HFF-Myc (cell line): Measurements from ENCODE around the gene CERS4.

Experiments used
- DNase-seq: peaks from one replicate; pipeline ENCODE4 v3.0.0-alpha.2; 2011; ENCODE audit warnings: low read depth; ENCODE audit errors: extremely low read depth
- H3K4me3 ChIP-seq: replicated peaks from 2 replicates; pipeline ENCODE4 v1.5.1; 2011; ENCODE audit warnings: low read depth, mild to moderate bottlenecking, control low read depth, low read length
- CTCF ChIP-seq: IDR thresholded peaks from 2 replicates; pipeline ENCODE4 v1.5.1; 2012; ENCODE audit warnings: mild to moderate bottlenecking, low read depth, low read length, control low read depth; ENCODE audit errors: missing control alignments

CERS4 gene

GRCh38 chr19:8306235-8307054, 97.3 kb downstream of the CERS4 start:
- DNase-seq: no peak
- no peak for TF ChIP-seq CTCF
- peak overlapping the region; percentile 68 for H3K4me3 ChIP-seq

- no peak for TF ChIP-seq CTCF
- peak overlapping the region; percentile 68 for H3K4me3 ChIP-seq
- DNase-seq: no peak
Observed at GRCh38 chr19:8307400-8307964, 98.3 kb downstream of the CERS4 start.

GRCh38 chr19:8307965-8308866, 99.0 kb downstream of the CERS4 start, which contains the start of gene CD320:
TSS of gene CD320 (minus strand) at chr19:8308358. CDS start at chr19:8308290, 68 bp downstream.
- TF ChIP-seq CTCF: no peak
- DNase-seq: peak; percentile 59
- H3K4me3 ChIP-seq: peak within 1 kb of the TSS; percentile 68

- DNase-seq: no peak
- no peak for TF ChIP-seq CTCF
- peak overlapping the region; percentile 68 for H3K4me3 ChIP-seq
Observed at GRCh38 chr19:8308891-8309291, 99.7 kb downstream of the CERS4 start.

- no peak for TF ChIP-seq CTCF
- no peak for DNase-seq
- no peak overlapping the region for H3K4me3 ChIP-seq
Observed at GRCh38 chr19:8310342-8311055, 101.3 kb downstream of the CERS4 start.
